IPS DF 6.9 (cell line): Measurements from ENCODE around the gene SLN.
"Not testable (repeated sequence)": the region's sequence is repeated elsewhere in the genome, so short reads cannot be mapped to it uniquely, and the experiment has no call there.

Experiments used
- DNase-seq: peaks from one replicate; pipeline ENCODE4 v3.0.0-alpha.2; 2013; ENCODE audit warnings: low read depth, low spot score
- H3K27ac ChIP-seq: one replicate; pipeline ENCODE4 v1.5.1; 2013; ENCODE audit warnings: low read length, control low read depth
- H3K27me3 ChIP-seq: 2 replicates; pipeline ENCODE4 v1.6.1; 2013; ENCODE audit warnings: mild to moderate bottlenecking, low read length; ENCODE audit not compliant: control insufficient read depth, insufficient read depth
- H3K36me3 ChIP-seq: 2 replicates; pipeline ENCODE4 v1.6.1; 2013; ENCODE audit warnings: low read length; ENCODE audit not compliant: control insufficient read depth, insufficient read depth
- H3K4me1 ChIP-seq: 2 replicates; pipeline ENCODE4 v1.6.1; 2013; ENCODE audit warnings: low read length; ENCODE audit not compliant: control insufficient read depth, insufficient read depth
- H3K4me3 ChIP-seq: 2 replicates; pipeline ENCODE4 v1.5.1; 2013; ENCODE audit warnings: mild to moderate bottlenecking, low read length
- H3K9me3 ChIP-seq: 2 replicates; pipeline ENCODE4 v1.6.1; 2013; ENCODE audit warnings: low read length, inconsistent platforms; ENCODE audit not compliant: control insufficient read depth, insufficient read depth
- WGBS: extraction: QIAGEN DNeasy Blood & Tissue Kit; methylation state at CpG from one replicate; pipeline ENCODE4 v1.1.7; 2013; ENCODE audit warnings: mixed read lengths, missing lambda C conversion rate; ENCODE audit not compliant: insufficient read length, insufficient coverage; 5-methylcytosine and 5-hydroxymethylcytosine counted together

SLN gene

GRCh38 chr11:107711861-107712755 lies at the start of gene SLN:
Gene SLN (minus strand): TSS chr11:107712056.
- Histone ChIP-seq H3K27ac (no peak within 1 kb of the TSS), H3K27me3 (no peaks in the 10 kb centered on the region), H3K4me3 (no peak within 1 kb of the TSS), H3K36me3 (no peaks in the 10 kb centered on the region), H3K4me1 (peaks cover 5% of the 10 kb centered on the region), H3K9me3 (no peaks in the 10 kb centered on the region)
- no CpG with 5 or more reads among the region's 12 CpGs for WGBS
- no peak for DNase-seq

- no CpG with 5 or more reads among the region's 7 CpGs for WGBS
- H3K36me3 ChIP-seq, H3K27me3 ChIP-seq, H3K4me1 ChIP-seq, DNase-seq, H3K4me3 ChIP-seq, H3K9me3 ChIP-seq, H3K27ac ChIP-seq: not testable (repeated sequence)
Measured at GRCh38 chr11:107758719-107759355, 47.0 kb upstream of the SLN start.

DNA sequence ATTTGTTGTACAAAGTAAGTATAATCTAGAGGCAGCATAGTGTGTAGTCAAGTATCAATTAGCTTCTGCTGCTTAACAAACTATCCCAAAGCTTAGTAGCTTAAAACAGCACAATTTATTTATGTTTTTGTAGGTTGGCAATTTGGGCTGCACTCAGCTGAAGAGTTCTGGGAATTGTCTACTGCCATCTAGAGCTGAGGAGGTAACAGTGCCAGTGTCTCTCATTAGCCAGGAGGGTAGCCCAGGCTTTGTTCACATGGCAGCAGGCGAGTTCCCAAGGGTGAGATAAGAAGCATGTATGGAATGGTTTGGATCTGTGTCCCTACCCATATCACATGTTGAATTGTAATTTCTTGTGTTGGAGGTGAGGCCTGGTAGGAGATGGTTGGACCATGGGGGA lies 45.8 kb upstream of the SLN start:
- H3K27me3 ChIP-seq, result no peaks in the 10 kb centered on the region
- no peaks in the 10 kb centered on the region for H3K9me3 ChIP-seq
- H3K36me3 ChIP-seq, result no peaks in the 10 kb centered on the region
- WGBS, result no CpG with 5 or more reads among the region's 1 CpG
- H3K27ac ChIP-seq, result no peak overlapping the region
- no peak overlapping the region for H3K4me3 ChIP-seq
- no peak for DNase-seq
- no peaks in the 10 kb centered on the region for H3K4me1 ChIP-seq

GRCh38 chr11:107756553-107756952 lies 44.7 kb upstream of the SLN start:
- Histone ChIP-seq H3K36me3 (no peaks in the 10 kb centered on the region), H3K4me1 (no peaks in the 10 kb centered on the region), H3K4me3 (no peak overlapping the region), H3K27ac (no peak overlapping the region), H3K9me3 (no peaks in the 10 kb centered on the region), H3K27me3 (no peaks in the 10 kb centered on the region)
- no CpG with 5 or more reads among the region's 1 CpG for WGBS
- DNase-seq, result no peak

DNA sequence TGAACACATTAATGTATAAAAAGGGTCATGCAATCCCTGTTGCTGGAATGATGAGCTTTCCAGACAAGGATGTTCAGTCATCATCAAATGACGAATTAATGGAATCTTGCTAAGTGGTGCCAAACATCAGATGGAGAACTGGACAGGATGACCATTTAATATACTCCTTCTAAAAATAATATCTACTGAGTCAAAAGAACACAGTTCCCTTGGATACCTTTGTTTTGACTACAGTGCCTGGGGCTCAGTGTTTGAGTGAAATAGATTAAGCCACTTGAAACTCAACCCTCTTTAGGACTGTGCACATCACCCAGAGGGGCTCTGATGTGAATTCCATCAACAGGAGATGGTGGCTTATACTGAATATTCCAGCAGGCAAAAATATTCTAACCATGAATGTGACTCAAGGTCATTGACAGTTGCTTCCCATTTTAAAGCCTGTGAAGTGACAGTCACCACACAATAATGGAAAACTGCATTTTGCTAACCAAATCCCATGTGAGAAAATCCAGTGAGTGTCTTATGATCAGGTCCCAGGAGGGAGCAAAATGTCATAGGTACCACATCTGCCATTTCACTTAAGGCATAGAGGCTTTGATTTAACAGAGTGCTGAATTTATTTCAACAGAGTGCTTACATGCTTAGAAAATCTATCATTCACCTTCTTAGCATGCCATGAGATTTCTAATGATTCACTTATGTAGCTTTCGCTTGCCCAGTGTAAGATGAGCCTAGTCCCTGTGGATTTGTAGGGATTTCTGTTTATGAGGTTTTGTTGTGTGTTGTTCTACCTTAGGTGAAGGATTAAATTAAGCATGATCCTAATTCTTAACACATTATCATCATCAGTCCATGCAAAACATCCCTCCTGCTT lies 41.3 kb upstream of the SLN start:
- no peak for DNase-seq

GRCh38 chr11:107752508-107752907 lies 40.7 kb upstream of the SLN start:
- no peaks in the 10 kb centered on the region for H3K4me1 ChIP-seq
- no peaks in the 10 kb centered on the region for H3K9me3 ChIP-seq
- H3K27ac ChIP-seq, result no peak overlapping the region
- H3K27me3 ChIP-seq, result no peaks in the 10 kb centered on the region
- no CpG with 5 or more reads among the region's 5 CpGs for WGBS
- no peaks in the 10 kb centered on the region for H3K36me3 ChIP-seq
- H3K4me3 ChIP-seq, result no peak overlapping the region
- DNase-seq, result no peak

More for the DNA sequence above, 41.3 kb upstream of the SLN start:
- H3K27me3 ChIP-seq, result no peaks in the 10 kb centered on the region
- no peaks in the 10 kb centered on the region for H3K36me3 ChIP-seq
- no peaks in the 10 kb centered on the region for H3K4me1 ChIP-seq
- no peak overlapping the region for H3K4me3 ChIP-seq
- no peaks in the 10 kb centered on the region for H3K9me3 ChIP-seq
- no peak overlapping the region for H3K27ac ChIP-seq
- WGBS, result no CpG with 5 or more reads among the region's 2 CpGs

- no peaks in the 10 kb centered on the region for H3K4me1 ChIP-seq
- H3K27ac ChIP-seq, result no peak overlapping the region
- no peaks in the 10 kb centered on the region for H3K36me3 ChIP-seq
- no peaks in the 10 kb centered on the region for H3K27me3 ChIP-seq
- no peak overlapping the region for H3K4me3 ChIP-seq
- 100% methylated on average over 1 of the region's 9 CpGs for WGBS
- no peaks in the 10 kb centered on the region for H3K9me3 ChIP-seq
- no peak for DNase-seq
Measured at GRCh38 chr11:107751082-107751481, 39.2 kb upstream of the SLN start.

DNA sequence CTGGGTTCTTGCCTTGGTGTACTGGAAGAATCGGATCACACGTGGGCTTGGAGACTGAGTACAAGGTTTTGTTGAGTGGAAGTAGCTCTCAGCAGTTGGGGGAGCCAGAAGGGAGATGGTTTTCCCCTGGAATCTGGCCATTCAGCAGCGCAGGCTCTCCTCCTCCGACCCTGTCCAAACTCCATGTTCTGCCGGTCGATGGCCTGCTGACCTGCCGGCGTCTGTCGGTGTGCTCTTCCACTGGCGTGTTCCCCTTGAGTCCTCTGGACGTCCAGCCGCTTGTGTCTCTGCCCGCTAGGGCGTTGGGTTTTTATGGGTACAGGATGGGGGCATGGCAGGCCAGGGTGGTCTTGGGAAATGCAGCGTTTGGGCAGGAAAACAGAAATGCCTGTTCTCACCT lies 38.5 kb upstream of the SLN start:
- no CpG with 5 or more reads among the region's 15 CpGs for WGBS

DNA sequence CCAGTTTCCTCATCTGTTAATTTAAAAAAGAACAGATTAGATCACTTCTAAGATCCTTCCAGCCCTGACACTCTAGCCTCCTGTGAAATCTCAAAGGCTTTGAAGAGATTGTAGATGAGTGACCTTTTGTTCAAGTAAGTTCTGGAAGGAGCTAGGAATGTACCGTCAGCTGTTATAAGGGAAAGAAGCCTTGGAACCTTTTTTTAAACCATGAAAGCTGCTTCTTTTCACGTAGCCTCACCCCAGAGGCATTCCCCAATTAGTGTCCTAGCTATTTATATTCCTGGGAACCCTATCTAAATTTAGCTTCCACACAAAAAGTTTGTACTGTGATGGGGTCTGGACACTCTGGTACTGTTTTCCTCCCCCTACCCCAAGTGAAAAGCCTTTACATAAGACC lies 35.8 kb upstream of the SLN start:
- no peak overlapping the region for H3K4me3 ChIP-seq
- no CpG with 5 or more reads among the region's 2 CpGs for WGBS
- no peaks in the 10 kb centered on the region for H3K9me3 ChIP-seq
- H3K4me1 ChIP-seq, result no peaks in the 10 kb centered on the region
- DNase-seq, result no peak
- H3K36me3 ChIP-seq, result no peaks in the 10 kb centered on the region
- no peaks in the 10 kb centered on the region for H3K27me3 ChIP-seq
- no peak overlapping the region for H3K27ac ChIP-seq

More for the DNA sequence above, 38.5 kb upstream of the SLN start:
- no peaks in the 10 kb centered on the region for H3K9me3 ChIP-seq
- no peak for DNase-seq
- no peaks in the 10 kb centered on the region for H3K27me3 ChIP-seq
- no peaks in the 10 kb centered on the region for H3K4me1 ChIP-seq
- no peak overlapping the region for H3K27ac ChIP-seq
- H3K36me3 ChIP-seq, result no peaks in the 10 kb centered on the region
- no peak overlapping the region for H3K4me3 ChIP-seq

GRCh38 chr11:107744736-107745135 lies 32.9 kb upstream of the SLN start:
- H3K4me1 ChIP-seq, result no peaks in the 10 kb centered on the region; the same call in 1 of the 2 replicates
- no peak overlapping the region for H3K27ac ChIP-seq
- no peaks in the 10 kb centered on the region for H3K27me3 ChIP-seq
- H3K9me3 ChIP-seq, result no peaks in the 10 kb centered on the region
- H3K4me3 ChIP-seq, result no peak overlapping the region
- DNase-seq, result no peak
- WGBS, result no CpG with 5 or more reads among the region's 3 CpGs
- no peaks in the 10 kb centered on the region for H3K36me3 ChIP-seq
